Esophagus (tissue), 2 donors: ENCODE data around the gene TMEM18. TPM values are rescaled to one million over a fixed set of nuclear protein-coding genes. Genes with fewer than 3 reads are reported as not detected.
A peak's percentile ranks its signal among the peaks of the same experiment; 100 is the strongest.

ENCODE experiments used
- H3K27ac ChIP-seq, 2 donors: one replicate each; pipeline ENCODE4 v1.5.1; 2013; ENCODE audit warnings: low read depth in 2 of 2, mild to moderate bottlenecking in 2 of 2, inconsistent platforms in 1 of 2, low read length in 1 of 2, moderate library complexity in 1 of 2
- H3K27me3 ChIP-seq, 2 donors: one replicate each; pipeline ENCODE4 v1.6.1; 2013; ENCODE audit warnings: low read length in 2 of 2, control low read depth in 1 of 2, mild to moderate bottlenecking in 1 of 2; ENCODE audit not compliant: insufficient read depth in 2 of 2, control insufficient read depth in 1 of 2
- H3K36me3 ChIP-seq, 2 donors: one replicate each; pipeline ENCODE4 v1.6.1; 2013; ENCODE audit warnings: low read length in 1 of 2; ENCODE audit not compliant: control insufficient read depth in 2 of 2, insufficient read depth in 2 of 2
- H3K4me1 ChIP-seq, 2 donors: one replicate each; pipeline ENCODE4 v1.6.1; 2013; ENCODE audit warnings: low read length in 1 of 2; ENCODE audit not compliant: control insufficient read depth in 2 of 2, insufficient read depth in 2 of 2
- H3K4me3 ChIP-seq, 2 donors: one replicate each; pipeline ENCODE4 v1.5.1; 2013; ENCODE audit warnings: low read length in 2 of 2, mild to moderate bottlenecking in 2 of 2, low read depth in 1 of 2, moderate library complexity in 1 of 2
- H3K9me3 ChIP-seq, 2 donors: one replicate each; pipeline ENCODE4 v1.6.1; 2013; ENCODE audit warnings: mild to moderate bottlenecking in 2 of 2, low read depth in 1 of 2, low read length in 1 of 2, moderate library complexity in 1 of 2; ENCODE audit not compliant: control insufficient read depth in 2 of 2, insufficient read depth in 1 of 2
- WGBS, 2 donors: extraction: QIAGEN DNeasy Blood & Tissue Kit; methylation state at CpG; one replicate each; pipeline ENCODE4 v1.1.7; 2013; 5-methylcytosine and 5-hydroxymethylcytosine counted together
- polyA plus RNA-seq, 2 donors: library from polyadenylated mRNA; stranded (reverse); fragments of 200-250 nt; gene quantifications; one replicate each; pipeline ENCODE4 v1.2.3, GENCODE V29; 2013
- donor health status: healthy with polysubstance abuse.
- donor health status: Bipolar disorder and iron deficiency.

TMEM18 gene
- 10 to 100 TPM; 20.5 to 21.6 TPM for polyA plus RNA-seq

- 0 to 1% methylated on average over 61 to 68 of the region's 68 CpGs for WGBS, 2 donors
- Histone ChIP-seq H3K27me3 (no peaks in the 10 kb centered on the region), H3K9me3 (peaks cover 0 to 2% of the 10 kb centered on the region in 2 donors), H3K4me3 (peak within 1 kb of the TSS; percentile 60 to 76), H3K36me3 (peaks cover 3 to 7% of the 10 kb centered on the region in 2 donors), H3K4me1 (peaks cover 0 to 6% of the 10 kb centered on the region in 2 donors), H3K27ac (peak within 1 kb of the TSS; percentile 99)
These were observed at the start of gene TMEM18 for GRCh38 chr2:677056-677958. TSS of gene TMEM18 (minus strand) at chr2:677406. CDS start at chr2:677345, 61 bp downstream.

GRCh38 chr2:726169-726568 lies 49.0 kb upstream of the TMEM18 start:
- Histone ChIP-seq H3K4me3 (no peak overlapping the region), H3K36me3 (no peaks in the 10 kb centered on the region), H3K27ac (peak overlapping the region in 1 of 2 donors; percentile 65), H3K27me3 (no peaks in the 10 kb centered on the region), H3K4me1 (peaks cover 0 to 4% of the 10 kb centered on the region in 2 donors), H3K9me3 (no peaks in the 10 kb centered on the region)
- WGBS, 2 donors = 41 to 50% methylated on average over 4 of the region's 4 CpGs

GRCh38 chr2:725468-725867 lies 48.3 kb upstream of the TMEM18 start:
- H3K9me3 ChIP-seq = no peaks in the 10 kb centered on the region
- H3K4me1 ChIP-seq = peaks cover 0 to 4% of the 10 kb centered on the region in 2 donors
- H3K27me3 ChIP-seq = no peaks in the 10 kb centered on the region
- no peak overlapping the region for H3K4me3 ChIP-seq
- no peaks in the 10 kb centered on the region for H3K36me3 ChIP-seq
- WGBS, 2 donors = 89% methylated on average over 4 of the region's 4 CpGs
- no peak overlapping the region for H3K27ac ChIP-seq

- no peaks in the 10 kb centered on the region for H3K9me3 ChIP-seq
- H3K27me3 ChIP-seq = no peaks in the 10 kb centered on the region
- H3K4me1 ChIP-seq = peaks cover 0 to 4% of the 10 kb centered on the region in 2 donors
- H3K27ac ChIP-seq = no peak overlapping the region
- 84 to 86% methylated on average over 5 of the region's 5 CpGs for WGBS, 2 donors
- no peaks in the 10 kb centered on the region for H3K36me3 ChIP-seq
- no peak overlapping the region for H3K4me3 ChIP-seq
These were observed 46.6 kb upstream of the TMEM18 start for GRCh38 chr2:723761-724160.

- Histone ChIP-seq H3K4me1 (no peaks in the 10 kb centered on the region), H3K36me3 (no peaks in the 10 kb centered on the region), H3K9me3 (no peaks in the 10 kb centered on the region), H3K27me3 (no peaks in the 10 kb centered on the region), H3K27ac (no peak overlapping the region), H3K4me3 (no peak overlapping the region)
- 86 to 91% methylated on average over 21 of the region's 21 CpGs for WGBS, 2 donors
These were observed 43.6 kb upstream of the TMEM18 start for GRCh38 chr2:720842-721241.

- H3K4me3 ChIP-seq = no peak overlapping the region
- no peak overlapping the region for H3K27ac ChIP-seq
- no peaks in the 10 kb centered on the region for H3K4me1 ChIP-seq
- WGBS, 2 donors = 55 to 57% methylated on average over 9 of the region's 9 CpGs
- H3K27me3 ChIP-seq = no peaks in the 10 kb centered on the region
- no peaks in the 10 kb centered on the region for H3K36me3 ChIP-seq
- no peaks in the 10 kb centered on the region for H3K9me3 ChIP-seq
These were observed 42.5 kb upstream of the TMEM18 start for GRCh38 chr2:719734-720133.

GRCh38 chr2:719191-719590 lies 42.0 kb upstream of the TMEM18 start:
- H3K36me3 ChIP-seq = no peaks in the 10 kb centered on the region
- H3K27me3 ChIP-seq = no peaks in the 10 kb centered on the region
- H3K9me3 ChIP-seq = no peaks in the 10 kb centered on the region
- no peaks in the 10 kb centered on the region for H3K4me1 ChIP-seq
- no peak overlapping the region for H3K27ac ChIP-seq
- no peak overlapping the region for H3K4me3 ChIP-seq

GRCh38 chr2:717661-718060 lies 40.5 kb upstream of the TMEM18 start:
- Histone ChIP-seq H3K4me1 (no peaks in the 10 kb centered on the region), H3K36me3 (no peaks in the 10 kb centered on the region), H3K27ac (no peak overlapping the region), H3K9me3 (no peaks in the 10 kb centered on the region), H3K27me3 (no peaks in the 10 kb centered on the region), H3K4me3 (no peak overlapping the region)
- WGBS, 2 donors = 88 to 92% methylated on average over 5 of the region's 5 CpGs

- H3K27me3 ChIP-seq = no peaks in the 10 kb centered on the region
- H3K4me3 ChIP-seq = no peak overlapping the region
- no peaks in the 10 kb centered on the region for H3K36me3 ChIP-seq
- H3K27ac ChIP-seq = no peak overlapping the region
- H3K9me3 ChIP-seq = no peaks in the 10 kb centered on the region
- no peaks in the 10 kb centered on the region for H3K4me1 ChIP-seq
- WGBS, 2 donors = 67 to 71% methylated on average over 18 of the region's 18 CpGs
These were observed 38.8 kb upstream of the TMEM18 start for GRCh38 chr2:715854-716560.
